SJCRH30 (cell line): ENCODE measurements around the gene WFDC8. TPM values are rescaled to one million over a fixed set of nuclear protein-coding genes. Genes with fewer than 3 reads are reported as not detected.
"Not testable (repeated sequence)": the region's sequence is repeated elsewhere in the genome, so short reads cannot be mapped to it uniquely, and the experiment has no call there.

Experiments
- DNase-seq, 2 experiments: peaks; one replicate each; pipeline ENCODE4 v3.0.0-alpha.2; 2015 to 2020
- H3K27ac ChIP-seq: fragments of 250-450 bp; sonication (Bioruptor Pico); 2 replicates; pipeline ENCODE4 v1.5.1; 2020; ENCODE audit warnings: mild to moderate bottlenecking, moderate library complexity
- H3K27me3 ChIP-seq: fragments of 250-450 bp; sonication (Bioruptor Pico); 2 replicates; pipeline ENCODE4 v1.5.1; 2020; ENCODE audit warnings: mild to moderate bottlenecking, moderate library complexity
- H3K36me3 ChIP-seq: fragments of 250-450 bp; sonication (Bioruptor Pico); 2 replicates; pipeline ENCODE4 v1.5.1; 2020; ENCODE audit warnings: mild to moderate bottlenecking, moderate library complexity
- H3K4me1 ChIP-seq: fragments of 250-450 bp; sonication (Bioruptor Pico); 2 replicates; pipeline ENCODE4 v1.5.1; 2020; ENCODE audit warnings: mild to moderate bottlenecking, moderate library complexity
- H3K4me3 ChIP-seq: fragments of 250-450 bp; sonication (Bioruptor Pico); 2 replicates; pipeline ENCODE4 v1.5.1; 2020; ENCODE audit warnings: mild to moderate bottlenecking, moderate library complexity
- H3K9me3 ChIP-seq: fragments of 250-450 bp; sonication (Bioruptor Pico); replicated peaks from 2 replicates; pipeline ENCODE4 v1.5.1; 2020; ENCODE audit warnings: mild to moderate bottlenecking, moderate library complexity
- total RNA-seq: library from RNA; depleted of rRNA; stranded (reverse); fragments of >200 nt; shearing (Covaris generic); gene quantifications from 2 replicates; pipeline ENCODE4 v1.2.3, GENCODE V29; 2014

The WFDC8 gene
- total RNA-seq, 1 experiment from 2014 or later, result not detected

GRCh38 chr20:45578231-45578630, 853 bp downstream of the WFDC8 start:
- Histone ChIP-seq H3K9me3 (0 out of 2 replicates have a peak, but pooled peaks cover 3% of the 10 kb centered on the region), H3K4me1 (no peaks in the 10 kb centered on the region), H3K36me3 (no peaks in the 10 kb centered on the region), H3K4me3 (no peak overlapping the region), H3K27ac (no peak overlapping the region), H3K27me3 (peaks cover 14% of the 10 kb centered on the region)
- no peak for DNase-seq

- Histone ChIP-seq H3K9me3 (0 out of 2 replicates have a peak, but pooled peaks cover 3% of the 10 kb centered on the region), H3K4me3 (no peak overlapping the region), H3K4me1 (no peaks in the 10 kb centered on the region), H3K36me3 (no peaks in the 10 kb centered on the region), H3K27ac (no peak overlapping the region), H3K27me3 (peaks cover 6% of the 10 kb centered on the region)
- no peak for DNase-seq
Measured at GRCh38 chr20:45576995-45577394, 2.1 kb downstream of the WFDC8 start.

- Histone ChIP-seq H3K9me3 (0 out of 2 replicates have a peak, but pooled peaks cover 3% of the 10 kb centered on the region), H3K4me3 (no peak overlapping the region), H3K27me3 (no peaks in the 10 kb centered on the region; the same call in 1 of the 2 replicates), H3K36me3 (no peaks in the 10 kb centered on the region), H3K4me1 (no peaks in the 10 kb centered on the region), H3K27ac (no peak overlapping the region)
- no peak for DNase-seq
Measured at GRCh38 chr20:45575931-45576330, 3.2 kb downstream of the WFDC8 start.

GRCh38 chr20:45569650-45570049, 9.4 kb downstream of the WFDC8 start:
- not testable (repeated sequence) for H3K4me1 ChIP-seq, H3K4me3 ChIP-seq, H3K27ac ChIP-seq, DNase-seq, H3K9me3 ChIP-seq, H3K36me3 ChIP-seq, H3K27me3 ChIP-seq

- no peak overlapping the region for H3K4me3 ChIP-seq
- H3K36me3 ChIP-seq, result no peaks in the 10 kb centered on the region
- H3K9me3 ChIP-seq, result no peaks in the 10 kb centered on the region
- H3K27me3 ChIP-seq, result peaks cover 13% of the 10 kb centered on the region; the same call in 1 of the 2 replicates
- no peak overlapping the region for H3K27ac ChIP-seq
- no peak for DNase-seq
- no peaks in the 10 kb centered on the region for H3K4me1 ChIP-seq
Measured at GRCh38 chr20:45564760-45565276, 14.3 kb downstream of the WFDC8 start.

- H3K27me3 ChIP-seq, result peaks cover 21% of the 10 kb centered on the region
- no peaks in the 10 kb centered on the region for H3K36me3 ChIP-seq
- no peak overlapping the region for H3K27ac ChIP-seq
- no peak for DNase-seq
- no peaks in the 10 kb centered on the region for H3K4me1 ChIP-seq
- H3K9me3 ChIP-seq, result no peaks in the 10 kb centered on the region
- H3K4me3 ChIP-seq, result no peak overlapping the region
Measured at GRCh38 chr20:45555198-45555597, 23.9 kb downstream of the WFDC8 start.

GRCh38 chr20:45552456-45552855, 26.6 kb downstream of the WFDC8 start:
- DNase-seq, result no peak
- Histone ChIP-seq H3K4me1 (no peaks in the 10 kb centered on the region), H3K4me3 (no peak overlapping the region), H3K36me3 (no peaks in the 10 kb centered on the region), H3K27me3 (peaks cover 11% of the 10 kb centered on the region; the same call in 1 of the 2 replicates), H3K27ac (no peak overlapping the region), H3K9me3 (no peaks in the 10 kb centered on the region)

- Histone ChIP-seq H3K27ac (no peak overlapping the region), H3K4me1 (no peaks in the 10 kb centered on the region), H3K27me3 (peaks cover 20% of the 10 kb centered on the region; the same call in 1 of the 2 replicates), H3K4me3 (no peak overlapping the region), H3K36me3 (no peaks in the 10 kb centered on the region), H3K9me3 (no peaks in the 10 kb centered on the region)
- no peak for DNase-seq
Measured at GRCh38 chr20:45550765-45551164, 28.3 kb downstream of the WFDC8 start.

- no peaks in the 10 kb centered on the region for H3K9me3 ChIP-seq
- no peak for DNase-seq
Measured at GRCh38 chr20:45548410-45548809, 30.7 kb downstream of the WFDC8 start.

GRCh38 chr20:45547206-45547770, 31.8 kb downstream of the WFDC8 start, which contains the start of gene EPPIN:
TSS of gene EPPIN (minus strand) at chr20:45547401. CDS start at chr20:45547357, 44 bp downstream.
- peaks cover 30% of the 10 kb centered on the region for H3K27me3 ChIP-seq
- no peak within 1 kb of the TSS for H3K4me3 ChIP-seq
- no peak for DNase-seq
- H3K4me1 ChIP-seq, result no peaks in the 10 kb centered on the region
- no peaks in the 10 kb centered on the region for H3K9me3 ChIP-seq
- no peaks in the 10 kb centered on the region for H3K36me3 ChIP-seq
- H3K27ac ChIP-seq, result no peak within 1 kb of the TSS

More at GRCh38 chr20:45548410-45548809, 30.7 kb downstream of the WFDC8 start:
- H3K27me3 ChIP-seq, result peaks cover 30% of the 10 kb centered on the region
- no peak overlapping the region for H3K27ac ChIP-seq
- no peak overlapping the region for H3K4me3 ChIP-seq
- H3K36me3 ChIP-seq, result no peaks in the 10 kb centered on the region
- H3K4me1 ChIP-seq, result no peaks in the 10 kb centered on the region

- Histone ChIP-seq H3K27ac (no peak overlapping the region), H3K36me3 (no peaks in the 10 kb centered on the region), H3K27me3 (peaks cover 30% of the 10 kb centered on the region), H3K4me1 (no peaks in the 10 kb centered on the region), H3K4me3 (no peak overlapping the region), H3K9me3 (no peaks in the 10 kb centered on the region)
- peak in 1 of 2 experiments; percentile 46 for DNase-seq
Measured at GRCh38 chr20:45545754-45546453, 33.2 kb downstream of the WFDC8 start.

GRCh38 chr20:45545351-45545750, 33.7 kb downstream of the WFDC8 start:
- DNase-seq, result no peak
- H3K36me3 ChIP-seq, result no peaks in the 10 kb centered on the region
- no peaks in the 10 kb centered on the region for H3K9me3 ChIP-seq
- H3K4me1 ChIP-seq, result no peaks in the 10 kb centered on the region
- no peak overlapping the region for H3K27ac ChIP-seq
- H3K4me3 ChIP-seq, result no peak overlapping the region
- peaks cover 30% of the 10 kb centered on the region for H3K27me3 ChIP-seq

GRCh38 chr20:45539382-45539781, 39.7 kb downstream of the WFDC8 start, which contains the start of gene WFDC6:
TSS of gene WFDC6 (minus strand) at chr20:45539482. CDS start at chr20:45539407, 75 bp downstream.
- no peaks in the 10 kb centered on the region for H3K36me3 ChIP-seq
- DNase-seq, result no peak
- H3K27me3 ChIP-seq, result peaks cover 5% of the 10 kb centered on the region
- H3K4me3 ChIP-seq, result no peak within 1 kb of the TSS
- no peak within 1 kb of the TSS for H3K27ac ChIP-seq
- H3K9me3 ChIP-seq, result no peaks in the 10 kb centered on the region
- no peaks in the 10 kb centered on the region for H3K4me1 ChIP-seq

GRCh38 chr20:45538209-45538799, 40.8 kb downstream of the WFDC8 start:
- no peaks in the 10 kb centered on the region for H3K36me3 ChIP-seq
- no peaks in the 10 kb centered on the region for H3K4me1 ChIP-seq
- H3K4me3 ChIP-seq, result no peak overlapping the region
- no peak for DNase-seq
- no peaks in the 10 kb centered on the region for H3K9me3 ChIP-seq
- no peaks in the 10 kb centered on the region; the same call in none of the 2 replicates for H3K27me3 ChIP-seq
- no peak overlapping the region for H3K27ac ChIP-seq

- Histone ChIP-seq H3K27me3 (peaks cover 13% of the 10 kb centered on the region), H3K4me1 (no peaks in the 10 kb centered on the region), H3K4me3 (no peak overlapping the region), H3K9me3 (no peaks in the 10 kb centered on the region; the same call in 1 of the 2 replicates), H3K27ac (no peak overlapping the region), H3K36me3 (no peaks in the 10 kb centered on the region)
- no peak for DNase-seq
Measured at GRCh38 chr20:45527294-45527693, 51.8 kb downstream of the WFDC8 start.
